ENCODE data around the gene TNFRSF4.

DNA sequence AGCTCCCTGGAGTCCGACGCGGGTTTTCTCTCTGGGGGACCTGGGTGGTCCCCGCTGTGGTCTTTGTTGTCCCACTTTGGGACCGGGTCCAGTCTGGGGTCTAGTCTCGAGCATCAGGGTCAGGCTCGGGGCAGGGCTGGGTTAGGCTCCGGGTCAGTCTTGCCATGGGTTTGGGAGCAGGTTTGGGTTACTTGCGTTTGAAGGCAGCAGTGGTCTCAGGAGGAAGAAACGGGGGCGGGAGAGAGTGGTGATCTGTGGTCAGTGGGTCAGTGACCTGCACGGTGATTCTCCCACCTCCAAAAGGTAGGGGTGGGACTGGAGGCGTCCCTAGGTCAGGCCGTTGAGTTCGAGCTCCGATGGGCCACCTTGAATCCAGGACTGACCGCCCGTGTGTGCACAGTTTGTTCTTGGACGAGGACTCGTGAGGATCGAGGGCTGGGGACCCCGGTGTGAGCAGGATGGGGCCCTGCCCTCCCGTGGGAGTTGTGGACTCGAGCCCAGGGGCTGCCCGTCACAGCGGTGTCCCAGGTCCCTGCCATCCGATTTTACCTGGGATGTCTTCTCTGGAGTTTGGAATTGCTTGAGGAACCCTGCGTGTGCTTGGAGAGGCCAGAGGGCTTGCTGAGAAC lies 20.3 kb upstream of the TNFRSF4 start:
- TF ChIP-seq, protein P1, sequence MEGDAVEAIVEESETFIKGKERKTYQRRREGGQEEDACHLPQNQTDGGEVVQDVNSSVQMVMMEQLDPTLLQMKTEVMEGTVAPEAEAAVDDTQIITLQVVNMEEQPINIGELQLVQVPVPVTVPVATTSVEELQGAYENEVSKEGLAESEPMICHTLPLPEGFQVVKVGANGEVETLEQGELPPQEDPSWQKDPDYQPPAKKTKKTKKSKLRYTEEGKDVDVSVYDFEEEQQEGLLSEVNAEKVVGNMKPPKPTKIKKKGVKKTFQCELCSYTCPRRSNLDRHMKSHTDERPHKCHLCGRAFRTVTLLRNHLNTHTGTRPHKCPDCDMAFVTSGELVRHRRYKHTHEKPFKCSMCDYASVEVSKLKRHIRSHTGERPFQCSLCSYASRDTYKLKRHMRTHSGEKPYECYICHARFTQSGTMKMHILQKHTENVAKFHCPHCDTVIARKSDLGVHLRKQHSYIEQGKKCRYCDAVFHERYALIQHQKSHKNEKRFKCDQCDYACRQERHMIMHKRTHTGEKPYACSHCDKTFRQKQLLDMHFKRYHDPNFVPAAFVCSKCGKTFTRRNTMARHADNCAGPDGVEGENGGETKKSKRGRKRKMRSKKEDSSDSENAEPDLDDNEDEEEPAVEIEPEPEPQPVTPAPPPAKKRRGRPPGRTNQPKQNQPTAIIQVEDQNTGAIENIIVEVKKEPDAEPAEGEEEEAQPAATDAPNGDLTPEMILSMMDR (conservative IDR thresholded peaks at IDR 0.05; ENCODE audit: low read length) = no peak
- TF ChIP-seq EZH2phosphoT487 (IDR thresholded peaks at IDR 0.05; ENCODE audit: borderline replicate concordance, low read depth, low read length) = no peak

Data from OCI-LY7 (cell line).